ENCODE data around the gene CHPF. TPM values are rescaled to one million over a fixed set of nuclear protein-coding genes. Genes with fewer than 3 reads are reported as not detected.

Gene CHPF
- total and polyA plus RNA-seq, 10 of the 15 experiments (the other 5 are each of a cell fraction or from before 2014, with no cell fraction given) = 0.09 to 17.4 (median 8.3) TPM; not detected in 1

DNA sequence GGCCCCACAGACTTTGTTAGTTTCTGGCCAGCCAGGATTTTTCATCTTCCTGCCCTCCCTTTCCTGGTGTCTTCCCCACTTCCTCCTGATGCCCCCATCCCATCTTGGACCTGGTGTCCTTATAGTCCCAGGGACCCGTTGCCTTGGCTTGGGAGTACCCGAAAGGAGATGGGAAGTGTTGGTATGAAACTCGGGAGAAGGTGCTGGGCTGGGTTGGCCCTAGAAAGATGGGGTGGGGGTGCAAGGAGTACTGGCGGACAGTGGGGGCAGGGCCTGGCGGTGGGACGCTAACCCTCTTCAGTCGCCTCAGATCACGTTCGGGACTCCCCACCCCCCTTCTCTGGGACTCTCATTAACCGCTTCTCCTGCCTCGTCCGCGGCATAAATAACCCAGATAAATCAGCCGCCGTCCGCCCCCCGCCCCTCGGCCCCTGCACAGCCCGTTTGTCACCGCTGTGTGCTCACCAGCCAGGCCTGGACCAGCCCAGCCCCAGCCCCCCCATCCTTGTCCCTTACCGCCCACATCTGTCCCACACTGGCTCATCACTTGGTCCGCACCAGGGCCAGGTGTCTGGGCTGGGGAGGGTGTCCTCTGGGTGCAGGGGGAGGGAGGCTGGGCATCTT is 33.0 kb downstream of the CHPF start:
- no peak overlapping the region for H3K4me3 ChIP-seq
- peaks cover 12 to 14% of the 10 kb centered on the region in 2 experiments; a peak in 3 of 4 replicates for H3K27me3 ChIP-seq (replicated peaks in 1 of 2; ENCODE audit: control insufficient read depth in 2 of 2, insufficient read depth in 2 of 2, low read length in 1 of 2)
- SMC1A ChIA-PET (ENCODE audit: uncharacterized antibody, unreplicated experiment) = no interaction called here
- H3K9ac ChIP-seq (ENCODE audit: control insufficient read depth, insufficient read depth, low read length) = no peak overlapping the region
- H2AFZ ChIP-seq (ENCODE audit: control insufficient read depth, low read depth, low read length) = no peak overlapping the region
- in situ Hi-C loops (cut with MboI) (no loop called here), intact Hi-C loops (cut with micrococcal nuclease; ENCODE audit: unreplicated experiment) (no loop called here)
- no peak for TF ChIP-seq HDGF (IDR thresholded peaks at IDR 0.05)
- H3K4me2 ChIP-seq (ENCODE audit: control insufficient read depth, insufficient read depth) = no peak overlapping the region
- no peak for FAIRE-seq
- BruUV-seq (replicated peaks) = no TSS peak
- POLR2A ChIA-PET = no interaction called here
- H3K79me2 ChIP-seq (ENCODE audit: control insufficient read depth, insufficient read depth, low read length) = no peaks in the 10 kb centered on the region
- DNase-seq (ENCODE audit: low read depth, low spot score) = no peak
- H3K4me1 ChIP-seq (ENCODE audit: control insufficient read depth, insufficient read depth, low read length) = no peaks in the 10 kb centered on the region
- no peak overlapping the region for H3K27ac ChIP-seq (ENCODE audit: control insufficient read depth, insufficient read depth)
- 20% methylated on average over 11 of the region's 22 CpGs for WGBS (ENCODE audit: insufficient coverage, insufficient replicate concordance, low lambda C conversion rate, missing lambda C conversion rate)
- H3K9me3 ChIP-seq (replicated peaks; ENCODE audit: control insufficient read depth, insufficient read depth, low read length) = no peaks in the 10 kb centered on the region
- H4K20me1 ChIP-seq (ENCODE audit: control insufficient read depth, insufficient read depth) = no peaks in the 10 kb centered on the region
- RAD21 ChIA-PET (ENCODE audit: unreplicated experiment) = interaction anchor here (1.6 to 2.4 kb wide), 3 partner anchors 12 to 19 kb away, joined by 7 to 9 read pairs (median 8); partner anchors contain the start of gene GMPPA
- CTCF ChIA-PET = interaction anchor here (0.7 to 3.4 kb wide), 8 partner anchors 9 to 30 kb away, joined by 3 to 26 read pairs (median 4); partner anchors contain the start of gene GMPPA
- H3K36me3 ChIP-seq (ENCODE audit: control insufficient read depth in 2 of 2, insufficient read depth in 2 of 2, low read length in 1 of 2) = no peaks in the 10 kb centered on the region; a peak in 1 of 4 replicates
- ATAC-seq = no peak

GRCh38 chr2:219509780-219510511 is 33.7 kb downstream of the CHPF start:
- no peaks in the 10 kb centered on the region; a peak in 1 of 4 replicates for H3K36me3 ChIP-seq (ENCODE audit: control insufficient read depth in 2 of 2, insufficient read depth in 2 of 2, low read length in 1 of 2)
- RAD21 ChIA-PET (ENCODE audit: unreplicated experiment) = interaction anchor here (1.6 to 2.4 kb wide), 3 partner anchors 11 to 20 kb away, joined by 7 to 9 read pairs (median 8); partner anchors contain the start of gene GMPPA
- POLR2A ChIA-PET = no interaction called here
- no peaks in the 10 kb centered on the region for H3K9me3 ChIP-seq (replicated peaks; ENCODE audit: control insufficient read depth, insufficient read depth, low read length)
- H4K20me1 ChIP-seq (ENCODE audit: control insufficient read depth, insufficient read depth) = no peaks in the 10 kb centered on the region
- H2AFZ ChIP-seq (ENCODE audit: control insufficient read depth, low read depth, low read length) = no peak overlapping the region
- no TSS peak for BruUV-seq (replicated peaks)
- in situ Hi-C loops (cut with MboI) (no loop called here), intact Hi-C loops (cut with micrococcal nuclease; ENCODE audit: unreplicated experiment) (no loop called here)
- no peak overlapping the region for H3K9ac ChIP-seq (ENCODE audit: control insufficient read depth, insufficient read depth, low read length)
- no peak overlapping the region for H3K4me3 ChIP-seq
- FAIRE-seq (no peak), DNase-seq (ENCODE audit: low read depth, low spot score) (no peak), ATAC-seq (peak; percentile 88)
- CTCF ChIA-PET = interaction anchor here (0.7 to 3.4 kb wide), 7 partner anchors 10 to 52 kb away, joined by 3 to 26 read pairs (median 5); partner anchors contain the start of gene GMPPA
- TF ChIP-seq RAD21 (IDR thresholded peaks at IDR 0.05; ENCODE audit: insufficient read depth, low read depth, low read length) (0 out of 2 replicates have a peak, but pooled peaks have one; percentile 12), POU2F2 (IDR thresholded peaks at IDR 0.05; ENCODE audit: borderline replicate concordance, low read depth, low read length) (no peak), ATF7 (IDR thresholded peaks at IDR 0.05; ENCODE audit: low read depth) (no peak), NR2C1 (IDR thresholded peaks at IDR 0.05) (0 out of 2 replicates have a peak, but pooled peaks have one; percentile 13)
- TF ChIP-seq, protein P1, sequence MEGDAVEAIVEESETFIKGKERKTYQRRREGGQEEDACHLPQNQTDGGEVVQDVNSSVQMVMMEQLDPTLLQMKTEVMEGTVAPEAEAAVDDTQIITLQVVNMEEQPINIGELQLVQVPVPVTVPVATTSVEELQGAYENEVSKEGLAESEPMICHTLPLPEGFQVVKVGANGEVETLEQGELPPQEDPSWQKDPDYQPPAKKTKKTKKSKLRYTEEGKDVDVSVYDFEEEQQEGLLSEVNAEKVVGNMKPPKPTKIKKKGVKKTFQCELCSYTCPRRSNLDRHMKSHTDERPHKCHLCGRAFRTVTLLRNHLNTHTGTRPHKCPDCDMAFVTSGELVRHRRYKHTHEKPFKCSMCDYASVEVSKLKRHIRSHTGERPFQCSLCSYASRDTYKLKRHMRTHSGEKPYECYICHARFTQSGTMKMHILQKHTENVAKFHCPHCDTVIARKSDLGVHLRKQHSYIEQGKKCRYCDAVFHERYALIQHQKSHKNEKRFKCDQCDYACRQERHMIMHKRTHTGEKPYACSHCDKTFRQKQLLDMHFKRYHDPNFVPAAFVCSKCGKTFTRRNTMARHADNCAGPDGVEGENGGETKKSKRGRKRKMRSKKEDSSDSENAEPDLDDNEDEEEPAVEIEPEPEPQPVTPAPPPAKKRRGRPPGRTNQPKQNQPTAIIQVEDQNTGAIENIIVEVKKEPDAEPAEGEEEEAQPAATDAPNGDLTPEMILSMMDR (IDR thresholded peaks at IDR 0.05 in 2 of 3, conservative IDR thresholded peaks at IDR 0.05 in 1 of 3; ENCODE audit: control insufficient read depth in 2 of 3, extremely low read depth in 1 of 3, insufficient read depth in 1 of 3, low read depth in 3 of 3, low read length in 3 of 3) = peak; percentile 45 to 69 (median 63)
- peaks cover 12 to 14% of the 10 kb centered on the region in 2 experiments; a peak in 3 of 4 replicates for H3K27me3 ChIP-seq (replicated peaks in 1 of 2; ENCODE audit: control insufficient read depth in 2 of 2, insufficient read depth in 2 of 2, low read length in 1 of 2)
- H3K4me1 ChIP-seq (ENCODE audit: control insufficient read depth, insufficient read depth, low read length) = no peaks in the 10 kb centered on the region
- SMC1A ChIA-PET (ENCODE audit: uncharacterized antibody, unreplicated experiment) = no interaction called here
- no peak overlapping the region for H3K4me2 ChIP-seq (ENCODE audit: control insufficient read depth, insufficient read depth)
- WGBS (ENCODE audit: insufficient coverage, insufficient replicate concordance, low lambda C conversion rate, missing lambda C conversion rate) = 4% methylated on average over 23 of the region's 26 CpGs
- no peak overlapping the region for H3K27ac ChIP-seq (ENCODE audit: control insufficient read depth, insufficient read depth)
- no peaks in the 10 kb centered on the region for H3K79me2 ChIP-seq (ENCODE audit: control insufficient read depth, insufficient read depth, low read length)

Data from GM12878 (cell line).